Immature natural killer cell (primary cell): Measurements from ENCODE around the gene IZUMO1. TPM values are rescaled to one million over a fixed set of nuclear protein-coding genes. Genes with fewer than 3 reads are reported as not detected.
"Not testable (repeated sequence)": the region's sequence is repeated elsewhere in the genome, so short reads cannot be mapped to it uniquely, and the experiment has no call there.

Experiments
- DNase-seq, 3 donors: peaks; one replicate each; pipeline ENCODE4 v3.0.0; 2022; ENCODE audit warnings: mixed read lengths in 1 of 3
- H3K27ac Mint-ChIP-seq, 6 donors: one replicate each; pipeline ENCODE4 v1.8.0; 2020; ENCODE audit warnings: mixed read lengths in 6 of 6, mild to moderate bottlenecking in 5 of 6, inconsistent platforms in 4 of 6, moderate library complexity in 3 of 6
- H3K27me3 Mint-ChIP-seq, 3 donors: one replicate each; pipeline ENCODE4 v1.8.0; 2020 to 2021; ENCODE audit warnings: low read depth in 3 of 3, mild to moderate bottlenecking in 3 of 3, mixed read lengths in 3 of 3, moderate library complexity in 3 of 3, inconsistent platforms in 1 of 3
- H3K36me3 Mint-ChIP-seq, 3 donors: one replicate each; pipeline ENCODE4 v1.8.0; 2020; ENCODE audit warnings: mixed read lengths in 3 of 3, inconsistent platforms in 2 of 3, mild to moderate bottlenecking in 2 of 3
- H3K4me1 Mint-ChIP-seq, 2 donors: one replicate each; pipeline ENCODE4 v1.8.0; 2020; ENCODE audit warnings: inconsistent platforms in 2 of 2, mild to moderate bottlenecking in 2 of 2, mixed read lengths in 2 of 2, moderate library complexity in 1 of 2
- H3K4me3 Mint-ChIP-seq, 5 donors: one replicate each; pipeline ENCODE4 v1.8.0; 2020; ENCODE audit warnings: mild to moderate bottlenecking in 5 of 5, mixed read lengths in 5 of 5, inconsistent platforms in 3 of 5, moderate library complexity in 3 of 5
- H3K9me3 Mint-ChIP-seq, 6 donors: one replicate each; pipeline ENCODE4 v1.8.0; 2020; ENCODE audit warnings: mild to moderate bottlenecking in 6 of 6, mixed read lengths in 6 of 6, inconsistent platforms in 4 of 6, moderate library complexity in 3 of 6
- polyA plus RNA-seq, 3 donors: library from polyadenylated mRNA; unstranded; fragments of 300-500 nt; fragmentation: Illumina TruSeq; gene quantifications; one replicate each; pipeline ENCODE4 v1.2.3, GENCODE V29; 2021

The IZUMO1 gene
- polyA plus RNA-seq, 3 donors from 2014 or later = not detected

GRCh38 chr19:48705431-48705830 lies 41.3 kb downstream of the IZUMO1 start:
- Mint-ChIP-seq H3K27me3 (peaks cover 0 to 2% (median 0%) of the 10 kb centered on the region in 3 donors), H3K4me1 (no peaks in the 10 kb centered on the region), H3K4me3 (no peak overlapping the region), H3K27ac (no peak overlapping the region), H3K9me3 (no peaks in the 10 kb centered on the region), H3K36me3 (peaks cover 4 to 19% (median 9%) of the 10 kb centered on the region in 3 donors)
- no peak for DNase-seq

- H3K4me1 Mint-ChIP-seq = no peaks in the 10 kb centered on the region
- no peaks in the 10 kb centered on the region for H3K9me3 Mint-ChIP-seq
- H3K27ac Mint-ChIP-seq = no peak overlapping the region
- peaks cover 0 to 5% (median 1%) of the 10 kb centered on the region in 3 donors for H3K27me3 Mint-ChIP-seq
- peaks cover 4 to 19% (median 13%) of the 10 kb centered on the region in 3 donors for H3K36me3 Mint-ChIP-seq
- DNase-seq = no peak
- H3K4me3 Mint-ChIP-seq = no peak overlapping the region
These were observed 43.4 kb downstream of the IZUMO1 start for GRCh38 chr19:48703316-48703715.

- Mint-ChIP-seq H3K27me3 (peaks cover 0 to 3% (median 1%) of the 10 kb centered on the region in 3 donors), H3K36me3 (peaks cover 4 to 19% (median 13%) of the 10 kb centered on the region in 3 donors), H3K27ac (no peak overlapping the region), H3K9me3 (no peaks in the 10 kb centered on the region), H3K4me3 (no peak overlapping the region), H3K4me1 (no peaks in the 10 kb centered on the region)
- DNase-seq = no peak
These were observed 44.0 kb downstream of the IZUMO1 start for GRCh38 chr19:48702701-48703100.

- Mint-ChIP-seq H3K4me3 (no peak overlapping the region), H3K9me3 (no peaks in the 10 kb centered on the region), H3K27ac (no peak overlapping the region), H3K4me1 (peaks cover 0 to 6% of the 10 kb centered on the region in 2 donors), H3K36me3 (peaks cover 0 to 10% (median 9%) of the 10 kb centered on the region in 3 donors), H3K27me3 (peaks cover 0 to 8% (median 8%) of the 10 kb centered on the region in 3 donors)
- no peak for DNase-seq
These were observed 48.7 kb downstream of the IZUMO1 start for GRCh38 chr19:48698046-48698445.

DNA sequence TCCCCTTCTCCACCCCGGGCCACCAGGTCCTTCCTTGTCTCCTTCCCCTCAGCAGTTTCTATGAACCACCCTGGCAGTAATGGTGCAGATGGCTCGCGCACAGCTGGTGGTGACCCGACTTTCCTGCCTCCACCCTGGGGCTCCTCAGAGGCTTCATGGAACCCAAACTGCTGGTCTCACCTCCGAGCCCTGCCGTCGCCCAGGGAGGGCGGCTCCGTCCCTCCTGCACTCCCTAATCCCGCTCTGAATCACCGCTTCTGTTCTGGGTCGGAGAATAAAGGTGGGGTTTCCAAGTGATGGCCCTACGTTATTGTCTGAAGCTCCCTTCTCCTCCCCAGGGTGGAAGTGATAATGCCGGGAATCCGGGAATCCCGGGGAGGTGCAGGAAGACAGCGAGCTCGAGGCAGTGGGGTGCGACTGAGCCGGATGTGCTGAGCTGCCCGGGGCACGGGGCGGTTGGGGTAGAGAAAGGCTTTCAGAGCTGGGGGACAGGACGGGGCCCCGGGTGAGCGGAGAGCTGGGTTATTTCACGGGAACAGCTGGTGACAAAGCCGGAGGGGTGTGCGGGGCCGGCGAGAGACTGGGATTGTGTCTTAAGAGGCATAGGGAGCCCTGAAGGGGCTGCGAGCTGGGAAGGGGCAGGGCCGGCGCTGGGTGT lies 50.2 kb downstream of the IZUMO1 start:
- Mint-ChIP-seq H3K4me3 (peak overlapping the region in 4 of 5 donors; percentile 21 to 70 (median 42)), H3K27me3 (peaks cover 0 to 8% (median 8%) of the 10 kb centered on the region in 3 donors)
- no peak for DNase-seq

GRCh38 chr19:48695743-48696352 lies 50.9 kb downstream of the IZUMO1 start, which contains the start of gene FUT2:
TSS of gene FUT2 (plus strand) at chr19:48695971. CDS start at chr19:48702957, 6,986 bp downstream.
- H3K4me3 Mint-ChIP-seq = peak within 1 kb of the TSS in 4 of 5 donors; percentile 21 to 70 (median 42)
- peaks cover 0 to 8% (median 8%) of the 10 kb centered on the region in 3 donors for H3K27me3 Mint-ChIP-seq
- peaks cover 0 to 8% (median 4%) of the 10 kb centered on the region in 3 donors for H3K36me3 Mint-ChIP-seq
- peaks cover 0 to 6% of the 10 kb centered on the region in 2 donors for H3K4me1 Mint-ChIP-seq
- H3K9me3 Mint-ChIP-seq = no peaks in the 10 kb centered on the region
- H3K27ac Mint-ChIP-seq = no peak within 1 kb of the TSS
- no peak for DNase-seq

More for the DNA sequence above, 50.2 kb downstream of the IZUMO1 start:
- no peak overlapping the region for H3K27ac Mint-ChIP-seq
- no peaks in the 10 kb centered on the region for H3K9me3 Mint-ChIP-seq
- H3K36me3 Mint-ChIP-seq = peaks cover 0 to 9% (median 5%) of the 10 kb centered on the region in 3 donors
- peaks cover 0 to 6% of the 10 kb centered on the region in 2 donors for H3K4me1 Mint-ChIP-seq

GRCh38 chr19:48693629-48694028 lies 53.1 kb downstream of the IZUMO1 start:
- DNase-seq, H3K27ac Mint-ChIP-seq, H3K4me3 Mint-ChIP-seq, H3K27me3 Mint-ChIP-seq, H3K9me3 Mint-ChIP-seq, H3K36me3 Mint-ChIP-seq, H3K4me1 Mint-ChIP-seq: not testable (repeated sequence)

Other genes starting within 250 kb of the IZUMO1 start
- not detected for gene LMTK3, start 235.1 kb downstream of the IZUMO1 start, polyA plus RNA-seq
- gene SULT2B1, start 194.7 kb downstream of the IZUMO1 start, polyA plus RNA-seq = not detected
- gene SPACA4, start 140.2 kb downstream of the IZUMO1 start, polyA plus RNA-seq = not detected
- gene FAM83E, start 131.8 kb downstream of the IZUMO1 start, polyA plus RNA-seq = not detected
- 1,000 to 10,000 TPM in 1 of 3 donors, 100 to 1,000 TPM in 2; 938 to 1,525 (median 950) TPM for gene RPL18, start 127.7 kb downstream of the IZUMO1 start, polyA plus RNA-seq
- 10 to 100 TPM; 10.5 to 14.5 (median 14.1) TPM for gene SPHK2, start 127.4 kb downstream of the IZUMO1 start, polyA plus RNA-seq
- gene DBP, start 109.5 kb downstream of the IZUMO1 start, polyA plus RNA-seq = 10 to 100 TPM; 23.6 to 65.1 (median 26.3) TPM
- gene CA11, start 100.7 kb downstream of the IZUMO1 start, polyA plus RNA-seq = 10 to 100 TPM in 1 of 3 donors, 1 to 10 TPM in 2; 1.8 to 16.4 (median 3.6) TPM
- under 1 TPM in 1 of 3 donors, not detected in 2; 0.46 TPM for gene NTN5, start 73.9 kb downstream of the IZUMO1 start, polyA plus RNA-seq
- gene FUT2, start 50.9 kb downstream of the IZUMO1 start, polyA plus RNA-seq = under 1 TPM in 1 of 3 donors, not detected in 2; 0.21 TPM
- gene MAMSTR, start 27.2 kb downstream of the IZUMO1 start, polyA plus RNA-seq = 1 to 10 TPM in 1 of 3 donors, under 1 TPM in 1, not detected in 1; 0.17 to 1.1 TPM
- gene RASIP1, start 6.3 kb downstream of the IZUMO1 start, polyA plus RNA-seq = under 1 TPM in 1 of 3 donors, not detected in 2; 0.10 TPM
- gene FUT1, start 5.7 kb upstream of the IZUMO1 start, polyA plus RNA-seq = not detected
- gene FGF21, start 8.6 kb upstream of the IZUMO1 start, polyA plus RNA-seq = not detected
- gene BCAT2, start 64.1 kb upstream of the IZUMO1 start, polyA plus RNA-seq = 10 to 100 TPM; 18.0 to 21.3 (median 19.9) TPM
- gene HSD17B14, start 89.6 kb upstream of the IZUMO1 start, polyA plus RNA-seq = not detected
- gene PLEKHA4, start 121.7 kb upstream of the IZUMO1 start, polyA plus RNA-seq = 1 to 10 TPM; 3.0 to 5.9 (median 4.8) TPM
- 100 to 1,000 TPM in 1 of 3 donors, 10 to 100 TPM in 2; 41.7 to 149 (median 48.8) TPM for gene PPP1R15A, start 125.5 kb upstream of the IZUMO1 start, polyA plus RNA-seq
- gene TULP2, start 151.8 kb upstream of the IZUMO1 start, polyA plus RNA-seq = not detected
- gene NUCB1, start 153.4 kb upstream of the IZUMO1 start, polyA plus RNA-seq = 100 to 1,000 TPM in 1 of 3 donors, 10 to 100 TPM in 2; 76.7 to 219 (median 89.7) TPM
- gene DHDH, start 186.8 kb upstream of the IZUMO1 start, polyA plus RNA-seq = 1 to 10 TPM in 1 of 3 donors, not detected in 2; 1.3 TPM
- 100 to 1,000 TPM in 2 of 3 donors, 10 to 100 TPM in 1; 88.6 to 137 (median 106) TPM for gene BAX, start 208.0 kb upstream of the IZUMO1 start, polyA plus RNA-seq
- gene FTL, start 218.4 kb upstream of the IZUMO1 start, polyA plus RNA-seq = 1,000 to 10,000 TPM; 3,472 to 4,403 (median 4,065) TPM
- 10 to 100 TPM; 16.0 to 40.3 (median 32.9) TPM for gene GYS1, start 246.4 kb upstream of the IZUMO1 start, polyA plus RNA-seq
- 10 to 100 TPM; 64.0 to 72.7 (median 64.2) TPM for gene RUVBL2, start 247.0 kb upstream of the IZUMO1 start, polyA plus RNA-seq